MM.1S (cell line): Measurements from ENCODE around the gene RNF144B.

Experiments used
- DNase-seq: peaks from one replicate; pipeline ENCODE4 v3.0.0-alpha.2; 2015
- H2AFZ ChIP-seq: fragments of 300-600 bp; sonication (generic); 2 replicates; pipeline ENCODE4 v1.6.0; 2016; ENCODE audit warnings: antibody characterized with exemption, low read length
- H3F3A ChIP-seq: fragments of 300-600 bp; sonication (generic); 2 replicates; pipeline ENCODE4 v1.6.1; 2016; ENCODE audit warnings: mild to moderate bottlenecking, antibody characterized with exemption, low read length, moderate library complexity, mixed read lengths; ENCODE audit not compliant: insufficient read depth
- H3K27ac ChIP-seq: fragments of 300-600 bp; sonication (generic); 2 replicates; pipeline ENCODE4 v1.5.1; 2016; ENCODE audit warnings: mild to moderate bottlenecking, low read length
- H3K27me3 ChIP-seq: fragments of 300-600 bp; sonication (generic); replicated peaks from 2 replicates; pipeline ENCODE4 v1.6.0; 2016; ENCODE audit warnings: low read length; ENCODE audit not compliant: insufficient read depth
- H3K36me3 ChIP-seq: fragments of 300-600 bp; sonication (generic); replicated peaks from 2 replicates; pipeline ENCODE4 v1.6.1; 2016; ENCODE audit warnings: mild to moderate bottlenecking, low read length, mixed read lengths; ENCODE audit not compliant: insufficient read depth
- H3K4me1 ChIP-seq: fragments of 300-600 bp; sonication (generic); 2 replicates; pipeline ENCODE4 v1.6.1; 2016; ENCODE audit warnings: low read length, mixed read lengths
- H3K4me2 ChIP-seq: fragments of 300-600 bp; sonication (generic); 2 replicates; pipeline ENCODE4 v1.6.0; 2016; ENCODE audit warnings: low read depth, low read length
- H3K4me3 ChIP-seq: fragments of 300-600 bp; sonication (generic); 2 replicates; pipeline ENCODE4 v1.5.1; 2016; ENCODE audit warnings: low read length, mixed read lengths
- H3K79me2 ChIP-seq: fragments of 300-600 bp; sonication (generic); 2 replicates; pipeline ENCODE4 v1.6.1; 2016; ENCODE audit warnings: mixed run types, low read length, mixed read lengths
- H3K9ac ChIP-seq: fragments of 300-600 bp; sonication (generic); 2 replicates; pipeline ENCODE4 v1.6.1; 2016; ENCODE audit warnings: low read length, mixed read lengths
- H3K9me2 ChIP-seq: fragments of 300-600 bp; sonication (generic); replicated peaks from 2 replicates; pipeline ENCODE4 v1.6.1; 2016; ENCODE audit warnings: mild to moderate bottlenecking, low read length, mixed read lengths; ENCODE audit not compliant: insufficient read depth
- H3K9me3 ChIP-seq: fragments of 300-600 bp; sonication (generic); replicated peaks from 2 replicates; pipeline ENCODE4 v1.6.1; 2016; ENCODE audit warnings: mild to moderate bottlenecking, low read length, mixed read lengths; ENCODE audit not compliant: insufficient read depth
- H4K20me1 ChIP-seq: fragments of 300-600 bp; sonication (generic); 2 replicates; pipeline ENCODE4 v1.6.1; 2016; ENCODE audit warnings: mild to moderate bottlenecking, low read length, moderate library complexity, mixed read lengths; ENCODE audit not compliant: insufficient read depth
- CTCF ChIP-seq: fragments of 300-600 bp; sonication (generic); IDR thresholded peaks from 2 replicates; pipeline ENCODE4 v1.5.1; 2016; ENCODE audit warnings: antibody characterized with exemption, low read length, mixed read lengths
- EZH2 ChIP-seq: fragments of 300-600 bp; sonication (generic); optimal IDR thresholded peaks from 2 replicates; pipeline ENCODE3; 2017; ENCODE audit warnings: low read depth, mild to moderate bottlenecking, antibody characterized with exemption, low read length, mixed read lengths
- EZH2phosphoT487 ChIP-seq: fragments of 300-600 bp; sonication (generic); IDR thresholded peaks from 2 replicates; pipeline ENCODE4 v1.6.1; 2018; ENCODE audit warnings: antibody characterized with exemption, low read length

The RNF144B gene

GRCh38 chr6:18347866-18348265, 39.3 kb upstream of the RNF144B start:
- H4K20me1 ChIP-seq = no peaks in the 10 kb centered on the region
- no peak overlapping the region for H2AFZ ChIP-seq
- H3K4me2 ChIP-seq = no peak overlapping the region
- no peaks in the 10 kb centered on the region for H3K27me3 ChIP-seq
- H3K79me2 ChIP-seq = no peaks in the 10 kb centered on the region
- H3F3A ChIP-seq = no peaks in the 10 kb centered on the region
- no peaks in the 10 kb centered on the region for H3K9me2 ChIP-seq
- no peak overlapping the region for H3K4me3 ChIP-seq
- peaks cover 6% of the 10 kb centered on the region for H3K4me1 ChIP-seq
- TF ChIP-seq EZH2phosphoT487 (no peak), CTCF (no peak), EZH2 (no peak)
- H3K9ac ChIP-seq = no peak overlapping the region
- DNase-seq = no peak
- H3K27ac ChIP-seq = no peak overlapping the region
- H3K9me3 ChIP-seq = no peaks in the 10 kb centered on the region
- H3K36me3 ChIP-seq = no peaks in the 10 kb centered on the region

- Histone ChIP-seq H3K9me2 (no peaks in the 10 kb centered on the region), H3K79me2 (no peaks in the 10 kb centered on the region), H4K20me1 (no peaks in the 10 kb centered on the region), H3K27me3 (no peaks in the 10 kb centered on the region), H3K4me1 (no peaks in the 10 kb centered on the region), H3K9ac (no peak overlapping the region), H3K27ac (no peak overlapping the region), H3K36me3 (no peaks in the 10 kb centered on the region), H2AFZ (no peak overlapping the region), H3K9me3 (no peaks in the 10 kb centered on the region), H3K4me2 (no peak overlapping the region), H3F3A (no peaks in the 10 kb centered on the region), H3K4me3 (no peak overlapping the region)
- TF ChIP-seq CTCF = no peak
- TF ChIP-seq EZH2phosphoT487 = no peak
- TF ChIP-seq EZH2 = no peak
- DNase-seq = no peak
Observed at GRCh38 chr6:18349386-18349785, 37.8 kb upstream of the RNF144B start.

- Histone ChIP-seq H4K20me1 (no peaks in the 10 kb centered on the region), H3F3A (no peaks in the 10 kb centered on the region), H3K36me3 (no peaks in the 10 kb centered on the region), H3K4me1 (no peaks in the 10 kb centered on the region), H3K9ac (no peak overlapping the region), H3K27me3 (no peaks in the 10 kb centered on the region), H3K4me2 (no peak overlapping the region), H3K79me2 (no peaks in the 10 kb centered on the region), H3K9me2 (no peaks in the 10 kb centered on the region), H2AFZ (no peak overlapping the region), H3K9me3 (no peaks in the 10 kb centered on the region), H3K27ac (no peak overlapping the region), H3K4me3 (no peak overlapping the region)
- no peak for TF ChIP-seq EZH2
- no peak for TF ChIP-seq EZH2phosphoT487
- TF ChIP-seq CTCF = no peak
- no peak for DNase-seq
Observed at GRCh38 chr6:18350271-18350670, 36.9 kb upstream of the RNF144B start.
